Loucy (cell line): Measurements from ENCODE around the gene MYCT1.

Source experiments
- H2AFZ ChIP-seq: fragments of 200-600 bp; sonication (generic); 2 replicates; pipeline ENCODE4 v1.6.0; 2016; ENCODE audit warnings: antibody characterized with exemption, mild to moderate bottlenecking, low read length, moderate library complexity
- H3F3A ChIP-seq: fragments of 200-600 bp; 2 replicates; pipeline ENCODE4 v1.6.0; 2016; ENCODE audit warnings: antibody characterized with exemption, low read depth, mild to moderate bottlenecking
- H3K27me3 ChIP-seq: fragments of 200-600 bp; sonication (generic); 2 replicates; pipeline ENCODE4 v1.6.1; 2014; ENCODE audit warnings: low read length, mild to moderate bottlenecking; ENCODE audit not compliant: insufficient read depth, poor library complexity, severe bottlenecking
- H3K36me3 ChIP-seq: fragments of 200-600 bp; sonication (generic); 2 replicates; pipeline ENCODE4 v1.6.1; 2016; ENCODE audit warnings: low read length; ENCODE audit not compliant: insufficient read depth
- H3K4me1 ChIP-seq: fragments of 200-600 bp; sonication (generic); 2 replicates; pipeline ENCODE4 v1.5.1; 2014; ENCODE audit warnings: low read length, mild to moderate bottlenecking; ENCODE audit not compliant: insufficient read depth, poor library complexity, severe bottlenecking
- H3K4me2 ChIP-seq: fragments of 200-600 bp; sonication (generic); 2 replicates; pipeline ENCODE4 v1.6.0; 2014; ENCODE audit warnings: antibody characterized with exemption, low read length, low read depth, mild to moderate bottlenecking; ENCODE audit not compliant: poor library complexity, severe bottlenecking
- H3K4me3 ChIP-seq: fragments of 200-600 bp; sonication (generic); 2 replicates; pipeline ENCODE4 v1.5.1; 2014; ENCODE audit warnings: low read length, mild to moderate bottlenecking, mixed read lengths; ENCODE audit not compliant: poor library complexity, severe bottlenecking
- H3K79me2 ChIP-seq: fragments of 200-600 bp; sonication (generic); 2 replicates; pipeline ENCODE4 v1.6.1; 2014; ENCODE audit warnings: low read length; ENCODE audit not compliant: insufficient read depth
- H3K9ac ChIP-seq: fragments of 200-600 bp; sonication (generic); 2 replicates; pipeline ENCODE4 v1.6.0; 2014; ENCODE audit warnings: mild to moderate bottlenecking, low read depth, low read length, moderate library complexity; ENCODE audit not compliant: poor library complexity, severe bottlenecking
- H3K9me2 ChIP-seq: fragments of 200-600 bp; sonication (generic); replicated peaks from 2 replicates; pipeline ENCODE4 v1.6.1; 2016; ENCODE audit warnings: low read depth, low read length, mixed read lengths
- H3K9me3 ChIP-seq: fragments of 200-600 bp; sonication (generic); 2 replicates; pipeline ENCODE4 v1.6.1; 2014; ENCODE audit warnings: mild to moderate bottlenecking, antibody characterized with exemption, low read length, low read depth; ENCODE audit not compliant: insufficient read depth
- H4K20me1 ChIP-seq: fragments of 200-600 bp; sonication (generic); 2 replicates; pipeline ENCODE4 v1.6.0; 2014; ENCODE audit warnings: antibody characterized with exemption, low read length, mild to moderate bottlenecking; ENCODE audit not compliant: insufficient read depth, poor library complexity, severe bottlenecking
- EZH2phosphoT487 ChIP-seq: fragments of 200-600 bp; IDR thresholded peaks from 2 replicates; pipeline ENCODE4 v1.6.1; 2018; ENCODE audit warnings: antibody characterized with exemption, mild to moderate bottlenecking, moderate library complexity, borderline replicate concordance
- TF ChIP-seq, protein P1 (sequence below): fragments of 200-600 bp; sonication (generic); conservative IDR thresholded peaks from 2 replicates; pipeline ENCODE4 v1.5.1; 2014; ENCODE audit warnings: mild to moderate bottlenecking, antibody characterized with exemption, low read length

The MYCT1 gene

DNA sequence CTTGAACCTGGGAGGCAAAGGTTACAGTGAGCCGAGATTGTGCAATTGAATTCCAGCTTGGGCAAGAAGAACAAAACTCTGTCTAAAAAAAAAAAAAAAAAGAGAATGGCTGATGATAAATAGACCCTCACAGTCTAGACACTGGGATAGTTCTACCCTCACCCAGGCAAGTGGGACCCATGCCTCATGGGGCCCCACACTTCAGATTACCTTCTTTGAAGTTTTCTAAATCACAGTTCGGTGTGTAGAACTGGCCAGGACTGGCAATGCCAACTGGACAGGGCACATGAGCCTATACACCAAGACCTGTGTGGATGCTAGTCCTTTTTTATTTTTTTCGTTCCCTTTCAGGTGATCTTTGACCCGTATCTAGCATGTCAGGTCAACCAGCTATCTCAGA lies 28.6 kb downstream of the MYCT1 start:
- TF ChIP-seq, protein P1, sequence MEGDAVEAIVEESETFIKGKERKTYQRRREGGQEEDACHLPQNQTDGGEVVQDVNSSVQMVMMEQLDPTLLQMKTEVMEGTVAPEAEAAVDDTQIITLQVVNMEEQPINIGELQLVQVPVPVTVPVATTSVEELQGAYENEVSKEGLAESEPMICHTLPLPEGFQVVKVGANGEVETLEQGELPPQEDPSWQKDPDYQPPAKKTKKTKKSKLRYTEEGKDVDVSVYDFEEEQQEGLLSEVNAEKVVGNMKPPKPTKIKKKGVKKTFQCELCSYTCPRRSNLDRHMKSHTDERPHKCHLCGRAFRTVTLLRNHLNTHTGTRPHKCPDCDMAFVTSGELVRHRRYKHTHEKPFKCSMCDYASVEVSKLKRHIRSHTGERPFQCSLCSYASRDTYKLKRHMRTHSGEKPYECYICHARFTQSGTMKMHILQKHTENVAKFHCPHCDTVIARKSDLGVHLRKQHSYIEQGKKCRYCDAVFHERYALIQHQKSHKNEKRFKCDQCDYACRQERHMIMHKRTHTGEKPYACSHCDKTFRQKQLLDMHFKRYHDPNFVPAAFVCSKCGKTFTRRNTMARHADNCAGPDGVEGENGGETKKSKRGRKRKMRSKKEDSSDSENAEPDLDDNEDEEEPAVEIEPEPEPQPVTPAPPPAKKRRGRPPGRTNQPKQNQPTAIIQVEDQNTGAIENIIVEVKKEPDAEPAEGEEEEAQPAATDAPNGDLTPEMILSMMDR: no peak
- TF ChIP-seq EZH2phosphoT487: no peak
- Histone ChIP-seq H3F3A (no peaks in the 10 kb centered on the region), H3K79me2 (no peaks in the 10 kb centered on the region), H3K27me3 (no peaks in the 10 kb centered on the region), H4K20me1 (no peaks in the 10 kb centered on the region), H2AFZ (no peak overlapping the region), H3K36me3 (no peaks in the 10 kb centered on the region), H3K9me2 (no peaks in the 10 kb centered on the region), H3K4me1 (no peaks in the 10 kb centered on the region), H3K4me3 (no peak overlapping the region), H3K9ac (no peak overlapping the region), H3K9me3 (no peaks in the 10 kb centered on the region), H3K4me2 (no peak overlapping the region)

DNA sequence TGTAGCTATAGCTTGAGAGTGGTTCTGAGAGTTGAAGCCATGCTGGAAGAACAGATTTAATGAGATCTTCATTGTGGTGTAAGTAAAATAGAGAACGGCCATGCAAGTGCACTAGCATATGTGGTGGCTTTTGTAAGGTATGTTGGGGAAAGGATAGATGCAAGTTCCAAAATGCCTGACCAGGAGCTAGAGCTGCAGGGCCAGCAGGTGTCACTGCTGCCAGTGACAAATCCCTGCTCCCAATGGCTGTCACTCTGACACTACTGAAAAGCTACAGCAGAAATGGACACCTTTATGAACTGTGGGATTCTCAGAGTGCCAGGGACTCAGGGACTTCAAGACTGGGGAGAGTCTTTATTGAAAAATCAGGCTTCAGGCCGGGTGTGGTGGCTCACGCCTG lies 29.8 kb downstream of the MYCT1 start:
- Histone ChIP-seq H3K9me3 (no peaks in the 10 kb centered on the region), H3K9me2 (no peaks in the 10 kb centered on the region), H3K4me1 (no peaks in the 10 kb centered on the region), H3K36me3 (no peaks in the 10 kb centered on the region), H3K4me3 (no peak overlapping the region), H2AFZ (no peak overlapping the region), H3K79me2 (no peaks in the 10 kb centered on the region), H3K4me2 (no peak overlapping the region), H3K9ac (no peak overlapping the region), H3F3A (no peaks in the 10 kb centered on the region), H3K27me3 (no peaks in the 10 kb centered on the region), H4K20me1 (no peaks in the 10 kb centered on the region)
- no peak for TF ChIP-seq EZH2phosphoT487
- TF ChIP-seq, protein P1: no peak

DNA sequence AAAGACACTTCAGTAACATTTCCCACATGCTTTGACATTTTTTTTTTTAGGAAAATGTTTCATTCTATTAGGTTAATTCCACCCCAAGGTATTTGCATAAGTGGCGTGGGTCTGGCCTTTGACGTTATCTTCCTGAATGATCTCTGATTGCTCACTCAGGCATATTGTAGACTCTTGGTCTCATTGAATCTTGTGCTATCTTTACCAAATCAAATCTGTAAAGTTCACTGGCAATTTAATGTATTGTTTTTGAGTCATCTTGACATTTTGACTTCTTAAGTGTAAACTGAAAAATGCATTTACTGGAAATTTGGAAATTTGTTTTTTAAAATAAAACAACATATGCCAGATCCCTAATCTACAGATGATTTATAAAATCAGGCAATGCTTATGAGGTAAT lies 36.9 kb downstream of the MYCT1 start:
- TF ChIP-seq EZH2phosphoT487: no peak
- TF ChIP-seq, protein P1: no peak
- H3K9me2 ChIP-seq: no peaks in the 10 kb centered on the region
- H2AFZ ChIP-seq: no peak overlapping the region
- H4K20me1 ChIP-seq: no peaks in the 10 kb centered on the region
- H3F3A ChIP-seq: no peaks in the 10 kb centered on the region
- H3K27me3 ChIP-seq: no peaks in the 10 kb centered on the region
- H3K9ac ChIP-seq: no peak overlapping the region
- H3K4me2 ChIP-seq: no peak overlapping the region
- H3K4me3 ChIP-seq: no peak overlapping the region
- H3K36me3 ChIP-seq: no peaks in the 10 kb centered on the region
- no peaks in the 10 kb centered on the region for H3K79me2 ChIP-seq
- H3K9me3 ChIP-seq: no peaks in the 10 kb centered on the region
- no peaks in the 10 kb centered on the region for H3K4me1 ChIP-seq
